Peyer's patch (tissue), 4 donors: ENCODE results near the gene NDUFAF8.

ENCODE experiments used
- CTCF ChIP-seq, 6 experiments: fragments of 450-650 bp in 4 of 6; fragments of 200-600 bp in 2 of 6; sonication (generic) in 1 of 6; IDR thresholded peaks; one replicate each; pipeline ENCODE4 v1.5.1; 2017 to 2019; ENCODE audit warnings: antibody characterized with exemption in 6 of 6, mild to moderate bottlenecking in 3 of 6, moderate library complexity in 1 of 6
- POLR2A ChIP-seq, 2 donors: fragments of 450-650 bp; IDR thresholded peaks; one replicate each; pipeline ENCODE4 v1.5.1; 2017; ENCODE audit warnings: antibody characterized with exemption in 2 of 2, mild to moderate bottlenecking in 2 of 2, moderate library complexity in 2 of 2

- TF ChIP-seq CTCF (IDR thresholded peaks at IDR 0.05) = no peak
- no peak for TF ChIP-seq POLR2A (IDR thresholded peaks at IDR 0.05)
Measured at GRCh38 chr17:81218991-81219390, 20.1 kb upstream of the NDUFAF8 start.
